Colonic mucosa (tissue), 4 donors: ENCODE data around the gene PIGN. TPM values are rescaled to one million over a fixed set of nuclear protein-coding genes. Genes with fewer than 3 reads are reported as not detected.

Source experiments
- DNase-seq: peaks from one replicate; pipeline ENCODE4 v3.0.0-alpha.2; 2020
- H3K27ac ChIP-seq: fragments of 200-600 bp; one replicate; pipeline ENCODE4 v1.8.0; 2021
- H3K27me3 ChIP-seq: fragments of 200-600 bp; one replicate; pipeline ENCODE4 v1.8.0; 2021
- H3K36me3 ChIP-seq: fragments of 200-600 bp; one replicate; pipeline ENCODE4 v1.8.0; 2021
- H3K4me1 ChIP-seq: fragments of 200-600 bp; one replicate; pipeline ENCODE4 v1.8.0; 2021; ENCODE audit warnings: mild to moderate bottlenecking
- H3K4me3 ChIP-seq: fragments of 200-600 bp; one replicate; pipeline ENCODE4 v1.8.0; 2021
- H3K9ac ChIP-seq, 2 donors: one replicate each; pipeline ENCODE4 v1.7.0; 2013; ENCODE audit warnings: control low read depth in 2 of 2, low read depth in 2 of 2, low read length in 2 of 2
- H3K9me3 ChIP-seq: fragments of 200-600 bp; one replicate; pipeline ENCODE4 v1.8.0; 2021
- intact Hi-C: fragments of 100-400 bp; cut with DNase I; formaldehyde crosslinking; loops from one replicate; pipeline ENCODE4 v1.14.1; 2022
- total RNA-seq, 2 donors: library from RNA; stranded (reverse); fragmentation: NEBNext Ultra II Directional in 1 of 2; extraction: Animal tissue kit (Norgen Biotek cat#: 25700) in 1 of 2; gene quantifications; one replicate each; pipeline ENCODE4 v1.2.1, GENCODE V29; 2021
- TF ChIP-seq, protein P1 (sequence below): fragments of 200-600 bp; IDR thresholded peaks from one replicate; pipeline ENCODE4 v1.8.0; 2022; ENCODE audit warnings: antibody characterized with exemption, mild to moderate bottlenecking
- donor health status: healthy.
- donor health status: DM: no; HTN: no; CAD: no.
- donor health status: DM: no; HTN: no; CAD: no.

Gene PIGN, protein sequence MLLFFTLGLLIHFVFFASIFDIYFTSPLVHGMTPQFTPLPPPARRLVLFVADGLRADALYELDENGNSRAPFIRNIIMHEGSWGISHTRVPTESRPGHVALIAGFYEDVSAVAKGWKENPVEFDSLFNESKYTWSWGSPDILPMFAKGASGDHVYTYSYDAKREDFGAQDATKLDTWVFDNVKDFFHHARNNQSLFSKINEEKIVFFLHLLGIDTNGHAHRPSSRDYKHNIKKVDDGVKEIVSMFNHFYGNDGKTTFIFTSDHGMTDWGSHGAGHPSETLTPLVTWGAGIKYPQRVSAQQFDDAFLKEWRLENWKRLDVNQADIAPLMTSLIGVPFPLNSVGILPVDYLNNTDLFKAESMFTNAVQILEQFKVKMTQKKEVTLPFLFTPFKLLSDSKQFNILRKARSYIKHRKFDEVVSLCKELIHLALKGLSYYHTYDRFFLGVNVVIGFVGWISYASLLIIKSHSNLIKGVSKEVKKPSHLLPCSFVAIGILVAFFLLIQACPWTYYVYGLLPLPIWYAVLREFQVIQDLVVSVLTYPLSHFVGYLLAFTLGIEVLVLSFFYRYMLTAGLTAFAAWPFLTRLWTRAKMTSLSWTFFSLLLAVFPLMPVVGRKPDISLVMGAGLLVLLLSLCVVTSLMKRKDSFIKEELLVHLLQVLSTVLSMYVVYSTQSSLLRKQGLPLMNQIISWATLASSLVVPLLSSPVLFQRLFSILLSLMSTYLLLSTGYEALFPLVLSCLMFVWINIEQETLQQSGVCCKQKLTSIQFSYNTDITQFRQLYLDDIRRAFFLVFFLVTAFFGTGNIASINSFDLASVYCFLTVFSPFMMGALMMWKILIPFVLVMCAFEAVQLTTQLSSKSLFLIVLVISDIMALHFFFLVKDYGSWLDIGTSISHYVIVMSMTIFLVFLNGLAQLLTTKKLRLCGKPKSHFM
- total RNA-seq = 10 to 100 TPM; 30.1 to 37.9 TPM

DNA sequence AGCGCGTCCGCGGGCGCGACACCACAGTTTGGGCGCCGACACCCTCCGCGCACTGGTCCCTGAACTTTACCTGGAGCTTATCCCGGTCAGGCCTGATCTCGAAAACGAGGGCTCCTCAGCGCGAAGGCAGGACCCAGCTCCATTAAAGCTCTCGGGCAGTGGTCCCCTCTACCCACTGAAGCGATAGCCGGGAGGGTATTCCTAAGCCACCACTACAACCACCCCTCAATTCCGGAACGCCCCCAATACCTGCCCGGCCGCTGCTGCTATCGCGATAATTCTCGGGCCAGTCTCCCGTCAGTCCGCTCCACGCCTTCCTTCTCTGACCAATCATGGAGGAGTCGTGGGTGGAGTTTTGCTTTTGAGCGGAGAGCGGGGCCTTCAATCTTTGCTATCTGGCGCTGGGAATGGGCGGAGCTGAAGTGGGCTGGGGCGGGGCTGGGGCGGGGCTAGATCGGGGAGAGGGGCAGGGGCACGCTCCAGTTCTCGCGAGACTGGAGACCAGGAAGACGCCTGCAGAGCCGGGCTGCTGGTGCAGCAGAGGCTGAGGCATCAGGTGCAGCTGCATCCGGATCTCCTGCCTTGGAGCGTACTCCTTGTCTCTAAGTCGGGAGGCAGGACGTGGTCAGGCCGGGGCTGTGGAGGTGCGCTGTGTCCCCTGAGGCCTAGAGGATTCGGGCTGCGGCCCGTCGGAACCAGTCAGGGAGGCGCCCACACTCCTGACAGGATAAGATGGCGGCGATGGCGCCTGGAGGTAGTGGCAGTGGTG lies at the start of gene PIGN, which contains the start of gene RELCH:
Gene PIGN, minus strand, starts transcription at position 283 of the 769 bp plus-strand sequence. CDS start 25,703 bp downstream, outside the sequence.
Gene RELCH, plus strand, starts transcription at position 482 of the 769 bp plus-strand sequence. Its CDS starts 251 bp downstream, at position 733.
- Histone ChIP-seq H3K27me3 (no peaks in the 10 kb centered on the region), H3K4me3 (peak within 1 kb of the TSS; percentile 92), H3K4me1 (no peaks in the 10 kb centered on the region), H3K9ac (peak within 1 kb of the TSS; percentile 95 to 96), H3K36me3 (no peaks in the 10 kb centered on the region), H3K9me3 (no peaks in the 10 kb centered on the region), H3K27ac (peak within 1 kb of the TSS; percentile 87)
- TF ChIP-seq, protein P1, sequence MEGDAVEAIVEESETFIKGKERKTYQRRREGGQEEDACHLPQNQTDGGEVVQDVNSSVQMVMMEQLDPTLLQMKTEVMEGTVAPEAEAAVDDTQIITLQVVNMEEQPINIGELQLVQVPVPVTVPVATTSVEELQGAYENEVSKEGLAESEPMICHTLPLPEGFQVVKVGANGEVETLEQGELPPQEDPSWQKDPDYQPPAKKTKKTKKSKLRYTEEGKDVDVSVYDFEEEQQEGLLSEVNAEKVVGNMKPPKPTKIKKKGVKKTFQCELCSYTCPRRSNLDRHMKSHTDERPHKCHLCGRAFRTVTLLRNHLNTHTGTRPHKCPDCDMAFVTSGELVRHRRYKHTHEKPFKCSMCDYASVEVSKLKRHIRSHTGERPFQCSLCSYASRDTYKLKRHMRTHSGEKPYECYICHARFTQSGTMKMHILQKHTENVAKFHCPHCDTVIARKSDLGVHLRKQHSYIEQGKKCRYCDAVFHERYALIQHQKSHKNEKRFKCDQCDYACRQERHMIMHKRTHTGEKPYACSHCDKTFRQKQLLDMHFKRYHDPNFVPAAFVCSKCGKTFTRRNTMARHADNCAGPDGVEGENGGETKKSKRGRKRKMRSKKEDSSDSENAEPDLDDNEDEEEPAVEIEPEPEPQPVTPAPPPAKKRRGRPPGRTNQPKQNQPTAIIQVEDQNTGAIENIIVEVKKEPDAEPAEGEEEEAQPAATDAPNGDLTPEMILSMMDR = no peak
- intact Hi-C loops = no loop called here
- DNase-seq = peak; percentile 98

DNA sequence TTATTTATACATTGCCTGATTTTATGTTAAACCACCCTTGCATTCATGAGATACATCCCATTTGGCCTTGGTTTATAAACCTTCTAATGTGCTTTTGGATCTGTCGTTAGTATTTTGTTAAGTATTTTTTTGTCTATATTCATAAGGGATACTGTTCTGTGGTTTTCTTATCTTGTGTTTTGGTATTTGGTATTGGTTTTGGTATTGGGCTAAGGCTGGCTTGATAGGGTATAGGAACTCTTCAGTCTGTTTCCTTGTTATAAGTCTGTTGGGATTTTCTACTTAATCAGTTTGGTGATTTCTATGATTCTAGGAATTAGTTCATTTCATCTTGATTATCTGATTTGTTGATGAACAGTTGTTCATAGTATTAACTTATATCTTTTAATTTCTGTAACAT lies 49.4 kb upstream of the PIGN start:
- Histone ChIP-seq H3K27me3 (no peaks in the 10 kb centered on the region), H3K36me3 (no peaks in the 10 kb centered on the region), H3K4me1 (no peaks in the 10 kb centered on the region), H3K9me3 (no peaks in the 10 kb centered on the region), H3K9ac (no peak overlapping the region), H3K4me3 (no peak overlapping the region), H3K27ac (no peak overlapping the region)
- intact Hi-C loops = no loop called here
- TF ChIP-seq, protein P1 = no peak
- no peak for DNase-seq

DNA sequence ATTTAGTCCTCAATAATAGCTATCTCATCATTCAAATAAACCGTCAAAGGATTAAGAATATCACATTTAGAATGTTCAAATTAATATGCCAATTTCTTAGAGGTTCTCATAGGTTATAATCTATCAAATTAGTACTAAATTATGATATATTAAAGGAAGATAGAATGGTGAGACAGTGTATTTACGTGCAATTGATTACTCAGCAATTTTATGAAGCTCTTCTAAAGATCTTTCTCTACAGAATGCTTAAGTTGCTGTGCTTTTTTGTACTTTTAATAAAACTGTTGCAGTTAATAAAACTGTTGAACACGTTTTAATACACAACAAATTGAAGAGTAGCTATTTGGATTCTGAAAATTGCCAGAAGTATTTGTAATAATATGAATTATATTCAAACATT lies 39.2 kb upstream of the PIGN start:
- no peaks in the 10 kb centered on the region for H3K4me1 ChIP-seq
- intact Hi-C loops = no loop called here
- H3K36me3 ChIP-seq = no peaks in the 10 kb centered on the region
- TF ChIP-seq, protein P1 = no peak
- H3K27ac ChIP-seq = no peak overlapping the region
- no peaks in the 10 kb centered on the region for H3K27me3 ChIP-seq
- no peaks in the 10 kb centered on the region for H3K9me3 ChIP-seq
- no peak overlapping the region for H3K4me3 ChIP-seq
- no peak for DNase-seq
- H3K9ac ChIP-seq = no peak overlapping the region

DNA sequence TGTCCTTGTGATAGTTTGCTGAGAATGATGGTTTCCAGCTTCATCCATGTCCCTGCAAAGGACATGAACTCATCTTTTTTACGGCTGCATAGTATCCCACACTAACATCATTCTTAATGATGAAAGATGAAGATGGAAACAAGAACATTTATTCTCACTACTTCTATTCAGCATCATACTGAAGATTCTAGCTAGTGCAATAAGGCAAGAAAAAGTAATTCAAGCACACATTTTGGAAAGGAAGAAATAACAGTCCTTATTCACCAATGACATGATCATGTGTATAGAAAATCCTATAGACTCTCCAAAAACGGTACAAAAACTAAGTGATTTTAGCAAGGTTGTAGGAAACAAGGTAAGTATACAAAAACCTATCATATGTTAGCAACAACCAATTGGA lies 37.4 kb upstream of the PIGN start:
- Histone ChIP-seq H3K36me3 (no peaks in the 10 kb centered on the region), H3K9ac (no peak overlapping the region), H3K9me3 (no peaks in the 10 kb centered on the region), H3K27me3 (no peaks in the 10 kb centered on the region), H3K4me3 (no peak overlapping the region), H3K27ac (no peak overlapping the region), H3K4me1 (no peaks in the 10 kb centered on the region)
- DNase-seq = no peak
- intact Hi-C loops = no loop called here
- TF ChIP-seq, protein P1 = no peak

DNA sequence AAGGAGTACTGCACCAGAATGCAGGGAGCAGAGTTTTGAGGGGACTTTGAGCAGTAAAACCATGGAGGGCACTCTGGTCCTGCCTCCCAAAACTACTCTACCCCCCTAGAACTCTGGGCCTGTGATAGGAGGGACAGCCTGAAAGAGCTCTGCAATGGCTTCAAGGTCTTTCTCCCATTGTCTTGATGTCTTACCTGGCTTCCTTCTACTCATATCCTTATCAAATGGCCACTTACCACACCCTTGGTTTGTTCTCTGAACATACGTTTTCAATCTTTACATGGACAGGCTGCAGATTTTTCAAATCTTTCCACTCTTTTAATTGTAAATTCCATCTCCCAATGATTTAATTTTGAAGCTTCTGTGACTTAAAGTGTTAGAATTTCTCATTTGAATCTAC lies 27.9 kb upstream of the PIGN start:
- no peaks in the 10 kb centered on the region for H3K9me3 ChIP-seq
- TF ChIP-seq, protein P1 = no peak
- H3K27ac ChIP-seq = no peak overlapping the region
- peaks cover 4% of the 10 kb centered on the region for H3K36me3 ChIP-seq
- no peak overlapping the region for H3K4me3 ChIP-seq
- no peak overlapping the region for H3K9ac ChIP-seq
- no peak for DNase-seq
- intact Hi-C loops = no loop called here
- no peaks in the 10 kb centered on the region for H3K4me1 ChIP-seq
- H3K27me3 ChIP-seq = no peaks in the 10 kb centered on the region
